ENCODE measurements around the gene MORC3. TPM values are rescaled to one million over a fixed set of nuclear protein-coding genes. Genes with fewer than 3 reads are reported as not detected.
"Not testable (repeated sequence)": the region's sequence is repeated elsewhere in the genome, so short reads cannot be mapped to it uniquely, and the experiment has no call there.

The MORC3 gene, protein sequence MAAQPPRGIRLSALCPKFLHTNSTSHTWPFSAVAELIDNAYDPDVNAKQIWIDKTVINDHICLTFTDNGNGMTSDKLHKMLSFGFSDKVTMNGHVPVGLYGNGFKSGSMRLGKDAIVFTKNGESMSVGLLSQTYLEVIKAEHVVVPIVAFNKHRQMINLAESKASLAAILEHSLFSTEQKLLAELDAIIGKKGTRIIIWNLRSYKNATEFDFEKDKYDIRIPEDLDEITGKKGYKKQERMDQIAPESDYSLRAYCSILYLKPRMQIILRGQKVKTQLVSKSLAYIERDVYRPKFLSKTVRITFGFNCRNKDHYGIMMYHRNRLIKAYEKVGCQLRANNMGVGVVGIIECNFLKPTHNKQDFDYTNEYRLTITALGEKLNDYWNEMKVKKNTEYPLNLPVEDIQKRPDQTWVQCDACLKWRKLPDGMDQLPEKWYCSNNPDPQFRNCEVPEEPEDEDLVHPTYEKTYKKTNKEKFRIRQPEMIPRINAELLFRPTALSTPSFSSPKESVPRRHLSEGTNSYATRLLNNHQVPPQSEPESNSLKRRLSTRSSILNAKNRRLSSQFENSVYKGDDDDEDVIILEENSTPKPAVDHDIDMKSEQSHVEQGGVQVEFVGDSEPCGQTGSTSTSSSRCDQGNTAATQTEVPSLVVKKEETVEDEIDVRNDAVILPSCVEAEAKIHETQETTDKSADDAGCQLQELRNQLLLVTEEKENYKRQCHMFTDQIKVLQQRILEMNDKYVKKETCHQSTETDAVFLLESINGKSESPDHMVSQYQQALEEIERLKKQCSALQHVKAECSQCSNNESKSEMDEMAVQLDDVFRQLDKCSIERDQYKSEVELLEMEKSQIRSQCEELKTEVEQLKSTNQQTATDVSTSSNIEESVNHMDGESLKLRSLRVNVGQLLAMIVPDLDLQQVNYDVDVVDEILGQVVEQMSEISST
- 100 to 1,000 TPM in 2 of 8 experiments, 10 to 100 TPM in 6; 28.7 to 211 (median 36.1) TPM for total RNA-seq

DNA sequence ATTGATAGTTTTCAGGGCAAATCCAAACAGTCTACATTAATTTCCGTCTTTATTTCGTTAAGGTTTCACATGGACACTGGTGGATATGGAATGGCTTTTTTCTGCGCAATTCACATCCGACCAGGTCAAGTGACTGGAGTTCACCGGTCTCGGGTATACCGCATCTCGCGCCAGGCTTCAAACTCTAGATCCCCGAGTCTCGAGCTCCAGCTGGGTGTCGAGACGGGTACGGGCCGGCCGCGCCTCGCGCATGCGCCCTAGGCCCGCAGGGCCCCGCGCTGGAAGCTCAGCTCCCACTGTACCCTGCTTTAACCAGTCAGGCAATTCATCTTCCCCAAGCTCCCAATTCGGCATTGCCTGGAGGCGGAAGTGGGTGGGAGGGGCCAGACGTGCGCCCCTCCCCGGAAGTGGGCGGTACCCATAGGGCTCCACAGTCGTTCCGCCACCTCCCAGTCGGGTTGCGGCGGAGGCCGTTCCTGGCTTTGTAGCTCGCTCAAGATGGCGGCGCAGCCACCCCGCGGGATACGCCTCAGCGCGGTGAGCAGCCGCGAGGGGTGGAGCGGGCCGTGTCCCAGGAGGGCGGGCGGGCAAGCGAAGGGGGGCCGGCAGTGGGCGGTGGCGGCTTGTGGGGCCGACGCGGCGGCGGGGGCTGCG, at the start of gene MORC3:
MORC3 (plus strand) TSS at position 431 of the 654 bp plus-strand sequence; CDS start at position 499, 68 bp downstream.
- peak; percentile 68 to 92 (median 90) for ATAC-seq (replicated peaks in 6 of 8)
- 0 to 2% (median 0%) methylated on average over 1 to 14 of the region's 59 CpGs; no CpG with 5 or more reads in 5 of the 10 experiments for WGBS, 10 experiments
- in situ Hi-C loops (cut with MboI; ENCODE audit: low pct_unique_long_range_greater_than_20kb in 2 of 9, low sequenced_read_pairs in 9 of 9, unreplicated experiment in 9 of 9) = no loop called here
- Histone ChIP-seq H3K4me3 (peak within 1 kb of the TSS; percentile 59 to 75 (median 71)), H3K4me1 (replicated peaks in 1 of 2) (peaks cover 4 to 5% of the 10 kb centered on the region in 2 donors), H3K27ac (peak within 1 kb of the TSS; percentile 95 to 99)

GRCh38 chr21:36270786-36271695, 49.0 kb upstream of the MORC3 start:
- ATAC-seq (replicated peaks in 6 of 8); H3K27ac ChIP-seq; in situ Hi-C loops (cut with MboI; ENCODE audit: low pct_unique_long_range_greater_than_20kb in 2 of 9, low sequenced_read_pairs in 9 of 9, unreplicated experiment in 9 of 9); H3K4me1 ChIP-seq (replicated peaks in 1 of 2); H3K4me3 ChIP-seq: not testable (repeated sequence)
- 91 to 100% (median 97%) methylated on average over 2 to 11 of the region's 12 CpGs; no CpG with 5 or more reads in 1 of the 10 experiments for WGBS, 10 experiments

DNA sequence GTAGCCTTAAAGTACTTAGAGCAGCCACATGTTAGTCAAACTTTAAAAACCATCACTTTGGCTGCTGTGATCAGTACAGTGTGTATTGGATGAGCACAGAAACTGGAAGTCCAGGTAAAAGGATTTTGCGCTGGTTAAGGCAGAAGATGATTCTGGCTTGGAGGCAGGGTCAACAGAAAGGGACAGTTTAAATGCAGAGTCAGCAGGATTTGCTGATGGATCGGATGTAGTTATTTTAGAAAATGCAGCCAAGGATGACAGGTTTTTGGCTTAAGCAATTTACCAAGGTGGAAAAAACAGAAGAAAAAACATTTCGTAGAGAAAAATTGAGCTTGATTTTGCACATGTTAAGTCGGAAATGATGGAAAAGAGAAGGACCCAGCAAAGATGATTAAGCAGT, 45.9 kb upstream of the MORC3 start:
- H3K4me3 ChIP-seq = no peak overlapping the region
- WGBS, 10 experiments = 37 to 100% (median 90%) methylated on average over 1 to 4 of the region's 4 CpGs
- H3K4me1 ChIP-seq (replicated peaks in 1 of 2) = no peaks in the 10 kb centered on the region
- no peak overlapping the region for H3K27ac ChIP-seq
- ATAC-seq (replicated peaks in 6 of 8) = no peak
- in situ Hi-C loops (cut with MboI; ENCODE audit: low pct_unique_long_range_greater_than_20kb in 2 of 9, low sequenced_read_pairs in 9 of 9, unreplicated experiment in 9 of 9) = no loop called here

DNA sequence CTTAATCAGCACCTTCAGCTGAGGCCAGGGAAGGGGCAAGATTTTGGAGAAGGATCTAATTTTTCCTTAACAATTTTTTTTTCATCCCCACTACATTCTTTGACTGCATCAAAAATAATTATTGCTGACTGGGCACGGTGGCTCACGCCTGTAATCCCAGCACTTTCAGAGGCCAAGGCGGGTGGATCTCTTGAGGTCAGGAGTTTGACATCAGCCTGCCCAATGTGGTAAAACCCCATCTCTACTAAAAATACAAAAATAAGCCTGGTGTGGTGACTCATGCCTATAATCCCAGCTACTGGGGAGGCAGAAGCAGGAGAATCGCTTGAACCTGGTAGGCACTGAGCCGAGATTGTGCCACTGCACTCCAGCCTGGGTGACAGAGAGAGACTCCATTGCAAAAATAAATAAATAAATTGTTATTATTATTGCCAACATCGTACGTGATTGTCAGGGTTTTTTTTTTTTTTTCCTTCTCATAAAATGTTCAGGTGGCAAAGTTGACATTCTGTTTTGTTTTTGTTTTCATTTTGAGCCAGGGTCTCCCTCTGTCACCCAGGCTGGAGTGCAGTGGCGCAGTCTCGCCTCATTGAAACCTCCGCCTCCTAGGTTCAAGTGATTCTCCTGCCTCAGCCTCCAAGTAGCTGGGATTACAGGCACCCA, 37.3 kb upstream of the MORC3 start:
- peak in 2 of 8 experiments; percentile 40 to 80 for ATAC-seq (replicated peaks in 6 of 8)
- WGBS, 10 experiments = 76 to 100% (median 93%) methylated on average over 1 to 9 of the region's 10 CpGs; no CpG with 5 or more reads in 1 of the 10 experiments
- in situ Hi-C loops (cut with MboI; ENCODE audit: low pct_unique_long_range_greater_than_20kb in 2 of 9, low sequenced_read_pairs in 9 of 9, unreplicated experiment in 9 of 9) = no loop called here
- Histone ChIP-seq H3K4me1 (replicated peaks in 1 of 2) (no peaks in the 10 kb centered on the region), H3K4me3 (no peak overlapping the region), H3K27ac (no peak overlapping the region)

DNA sequence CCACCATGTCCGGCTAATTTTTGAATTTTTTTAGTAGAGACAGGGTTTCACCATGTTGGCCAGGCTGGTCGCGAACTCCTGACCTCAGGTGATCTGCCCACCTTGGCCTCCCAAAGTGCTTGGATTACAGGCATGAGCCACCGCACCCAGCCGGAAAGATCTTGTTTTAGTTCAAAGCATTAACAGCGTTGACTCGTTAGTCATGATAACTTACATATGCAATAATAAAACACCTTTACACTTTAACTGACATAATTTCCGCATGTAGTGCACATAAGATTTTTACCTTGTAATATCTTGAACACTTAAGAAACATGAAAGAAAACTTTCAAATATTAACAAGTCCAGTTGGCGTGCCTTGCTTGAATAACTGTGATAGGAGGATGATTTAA, 36.8 kb upstream of the MORC3 start:
- WGBS, 10 experiments = 88 to 100% (median 94%) methylated on average over 1 to 9 of the region's 9 CpGs
- ATAC-seq (replicated peaks in 6 of 8); H3K4me3 ChIP-seq; H3K27ac ChIP-seq; H3K4me1 ChIP-seq (replicated peaks in 1 of 2); in situ Hi-C loops (cut with MboI; ENCODE audit: low pct_unique_long_range_greater_than_20kb in 2 of 9, low sequenced_read_pairs in 9 of 9, unreplicated experiment in 9 of 9): not testable (repeated sequence)

GRCh38 chr21:36288651-36289243, 31.2 kb upstream of the MORC3 start:
- in situ Hi-C loops (cut with MboI; ENCODE audit: low pct_unique_long_range_greater_than_20kb in 2 of 9, low sequenced_read_pairs in 9 of 9, unreplicated experiment in 9 of 9) = no loop called here
- H3K27ac ChIP-seq = no peak overlapping the region
- H3K4me1 ChIP-seq (replicated peaks in 1 of 2) = no peaks in the 10 kb centered on the region
- no peak overlapping the region for H3K4me3 ChIP-seq
- WGBS, 10 experiments = 29 to 85% (median 70%) methylated on average over 5 to 8 of the region's 8 CpGs
- ATAC-seq (replicated peaks in 6 of 8) = peak in 1 of 8 experiments; percentile 36

- WGBS, 10 experiments = 73 to 100% (median 97%) methylated on average over 1 to 8 of the region's 8 CpGs; no CpG with 5 or more reads in 2 of the 10 experiments
- in situ Hi-C loops (cut with MboI; ENCODE audit: low pct_unique_long_range_greater_than_20kb in 2 of 9, low sequenced_read_pairs in 9 of 9, unreplicated experiment in 9 of 9) = no loop called here
- Histone ChIP-seq H3K4me1 (replicated peaks in 1 of 2) (no peaks in the 10 kb centered on the region), H3K27ac (no peak overlapping the region), H3K4me3 (no peak overlapping the region)
- no peak for ATAC-seq (replicated peaks in 6 of 8)
Measured at GRCh38 chr21:36291509-36291908, 28.5 kb upstream of the MORC3 start.

- ATAC-seq (replicated peaks in 6 of 8) = no peak
- in situ Hi-C loops (cut with MboI; ENCODE audit: low pct_unique_long_range_greater_than_20kb in 2 of 9, low sequenced_read_pairs in 9 of 9, unreplicated experiment in 9 of 9) = no loop called here
- WGBS, 10 experiments = 80 to 100% (median 100%) methylated on average over 1 of the region's 4 CpGs; no CpG with 5 or more reads in 6 of the 10 experiments
- H3K4me1 ChIP-seq (replicated peaks in 1 of 2) = no peaks in the 10 kb centered on the region
- H3K27ac ChIP-seq = no peak overlapping the region
- no peak overlapping the region for H3K4me3 ChIP-seq
Measured at GRCh38 chr21:36297406-36297937, 22.5 kb upstream of the MORC3 start.

DNA sequence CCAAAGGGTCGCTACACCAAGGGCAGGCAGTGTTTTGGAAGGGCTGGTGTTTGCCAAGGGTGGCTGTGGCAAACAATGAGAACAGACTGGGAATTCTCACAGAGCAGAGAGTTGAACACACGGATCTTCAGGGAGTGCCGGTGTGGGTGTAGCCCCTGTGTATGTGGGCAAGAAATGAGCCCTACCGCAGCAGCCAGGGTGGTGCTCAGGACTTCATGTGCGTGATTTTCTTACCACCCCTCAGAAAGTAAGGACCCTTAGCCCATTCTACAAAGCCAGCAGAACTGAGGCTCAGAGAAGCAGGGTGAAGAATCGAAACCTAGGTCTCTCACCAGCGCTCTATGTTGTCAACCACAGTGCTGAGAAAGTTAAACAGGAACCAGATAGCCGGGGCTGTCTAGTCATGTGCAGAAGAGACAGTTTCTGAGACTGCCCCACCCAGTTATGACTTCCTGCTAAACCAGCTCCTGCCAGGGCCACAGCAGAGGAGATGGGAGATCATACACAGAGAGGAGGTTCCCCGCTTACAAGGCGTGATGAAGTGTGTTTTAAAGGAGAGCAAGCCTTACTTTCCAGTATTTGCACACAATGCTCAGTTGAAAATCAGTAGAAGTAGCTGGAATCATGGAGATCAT, 21.9 kb upstream of the MORC3 start:
- Histone ChIP-seq H3K27ac (no peak overlapping the region), H3K4me3 (no peak overlapping the region), H3K4me1 (replicated peaks in 1 of 2) (no peaks in the 10 kb centered on the region)
- in situ Hi-C loops (cut with MboI; ENCODE audit: low pct_unique_long_range_greater_than_20kb in 2 of 9, low sequenced_read_pairs in 9 of 9, unreplicated experiment in 9 of 9) = no loop called here
- WGBS, 10 experiments = 0 to 100% (median 81%) methylated on average over 1 to 10 of the region's 10 CpGs; no CpG with 5 or more reads in 3 of the 10 experiments
- ATAC-seq (replicated peaks in 6 of 8) = peak in 3 of 8 experiments; percentile 96 to 98 (median 96)

GRCh38 chr21:36306872-36307534, 13.0 kb upstream of the MORC3 start:
- H3K4me3 ChIP-seq = no peak overlapping the region
- H3K27ac ChIP-seq = no peak overlapping the region
- ATAC-seq (replicated peaks in 6 of 8) = no peak
- in situ Hi-C loops (cut with MboI; ENCODE audit: low pct_unique_long_range_greater_than_20kb in 2 of 9, low sequenced_read_pairs in 9 of 9, unreplicated experiment in 9 of 9) = no loop called here
- no peaks in the 10 kb centered on the region for H3K4me1 ChIP-seq (replicated peaks in 1 of 2)
- 17 to 86% (median 57%) methylated on average over 1 to 6 of the region's 6 CpGs for WGBS, 10 experiments
